GM18861 (cell line): ENCODE results near the gene FAT1.

Experiments
- ATAC-seq: cut with Tn5 transposase; IDR thresholded peaks from one replicate; pipeline ENCODE4 v1.9.1; 2021; ENCODE audit not compliant: unreplicated experiment

The FAT1 gene

GRCh38 chr4:186658657-186659056 lies 65.0 kb downstream of the FAT1 start:
- no peak for ATAC-seq

- no peak for ATAC-seq
Measured at GRCh38 chr4:186657764-186658163, 65.9 kb downstream of the FAT1 start.

- ATAC-seq: no peak
Measured at GRCh38 chr4:186653969-186654368, 69.7 kb downstream of the FAT1 start.

GRCh38 chr4:186651624-186652023 lies 72.0 kb downstream of the FAT1 start:
- ATAC-seq: no peak

- ATAC-seq: no peak
Measured at GRCh38 chr4:186651181-186651603, 72.5 kb downstream of the FAT1 start.

- no peak for ATAC-seq
Measured at GRCh38 chr4:186650401-186651180, 73.1 kb downstream of the FAT1 start.

GRCh38 chr4:186647821-186648220 lies 75.8 kb downstream of the FAT1 start:
- no peak for ATAC-seq

GRCh38 chr4:186644737-186645261 lies 78.9 kb downstream of the FAT1 start:
- ATAC-seq: no peak

- ATAC-seq: no peak
Measured at GRCh38 chr4:186644311-186644638, 79.4 kb downstream of the FAT1 start.

GRCh38 chr4:186643501-186644310 lies 80.0 kb downstream of the FAT1 start:
- no peak for ATAC-seq

GRCh38 chr4:186642998-186643397 lies 80.7 kb downstream of the FAT1 start:
- no peak for ATAC-seq

GRCh38 chr4:186642530-186642929 lies 81.1 kb downstream of the FAT1 start:
- ATAC-seq: no peak

GRCh38 chr4:186634591-186635128 lies 89.0 kb downstream of the FAT1 start:
- no peak for ATAC-seq

- ATAC-seq: no peak
Measured at GRCh38 chr4:186633844-186634243, 89.8 kb downstream of the FAT1 start.

- ATAC-seq: no peak
Measured at GRCh38 chr4:186630128-186630527, 93.5 kb downstream of the FAT1 start.

GRCh38 chr4:186628058-186628711 lies 95.5 kb downstream of the FAT1 start:
- ATAC-seq: no peak

GRCh38 chr4:186627226-186627865 lies 96.3 kb downstream of the FAT1 start:
- no peak for ATAC-seq

- ATAC-seq: no peak
Measured at GRCh38 chr4:186624951-186625350, 98.7 kb downstream of the FAT1 start.

- ATAC-seq: no peak
Measured at GRCh38 chr4:186623546-186623945, 100.1 kb downstream of the FAT1 start.

GRCh38 chr4:186622788-186623464 lies 100.7 kb downstream of the FAT1 start:
- ATAC-seq: no peak
